IPS-18c (cell line): ENCODE results near the gene CDK11A.
"Not testable (repeated sequence)": the region's sequence is repeated elsewhere in the genome, so short reads cannot be mapped to it uniquely, and the experiment has no call there.

ENCODE experiments used
- H3K4me3 ChIP-seq: 2 replicates; pipeline ENCODE4 v1.7.0; 2013; ENCODE audit warnings: low read depth, mild to moderate bottlenecking, low read length, moderate library complexity; ENCODE audit not compliant: insufficient read depth
- H3K9me3 ChIP-seq: one replicate; pipeline ENCODE4 v1.6.1; 2013; ENCODE audit warnings: mild to moderate bottlenecking, low read length, moderate library complexity; ENCODE audit not compliant: control insufficient read depth, insufficient read depth

CDK11A gene

GRCh38 chr1:1732381-1732780 lies 8.2 kb upstream of the CDK11A start:
- H3K9me3 ChIP-seq, result no peaks in the 10 kb centered on the region
- no peak overlapping the region for H3K4me3 ChIP-seq

- H3K4me3 ChIP-seq, result no peak overlapping the region
- no peaks in the 10 kb centered on the region for H3K9me3 ChIP-seq
Measured at GRCh38 chr1:1730870-1731269, 6.7 kb upstream of the CDK11A start.

GRCh38 chr1:1730230-1730629 lies 6.1 kb upstream of the CDK11A start:
- H3K9me3 ChIP-seq, H3K4me3 ChIP-seq: not testable (repeated sequence)

- H3K9me3 ChIP-seq, H3K4me3 ChIP-seq: not testable (repeated sequence)
Measured at GRCh38 chr1:1729116-1729816, 5.1 kb upstream of the CDK11A start.

GRCh38 chr1:1728308-1729005 lies 4.3 kb upstream of the CDK11A start:
- H3K4me3 ChIP-seq, H3K9me3 ChIP-seq: not testable (repeated sequence)

- H3K9me3 ChIP-seq, H3K4me3 ChIP-seq: not testable (repeated sequence)
Measured at GRCh38 chr1:1727131-1727651, 3.0 kb upstream of the CDK11A start.

GRCh38 chr1:1726088-1726487 lies 1.9 kb upstream of the CDK11A start:
- H3K4me3 ChIP-seq, H3K9me3 ChIP-seq: not testable (repeated sequence)

GRCh38 chr1:1721201-1721600 lies 3.0 kb downstream of the CDK11A start:
- no peaks in the 10 kb centered on the region for H3K9me3 ChIP-seq
- no peak overlapping the region for H3K4me3 ChIP-seq

GRCh38 chr1:1715109-1715883 lies 8.9 kb downstream of the CDK11A start:
- not testable (repeated sequence) for H3K9me3 ChIP-seq, H3K4me3 ChIP-seq

- not testable (repeated sequence) for H3K4me3 ChIP-seq, H3K9me3 ChIP-seq
Measured at GRCh38 chr1:1707897-1708296, 16.3 kb downstream of the CDK11A start.

- not testable (repeated sequence) for H3K4me3 ChIP-seq, H3K9me3 ChIP-seq
Measured at GRCh38 chr1:1707241-1707640, 16.9 kb downstream of the CDK11A start.

- not testable (repeated sequence) for H3K4me3 ChIP-seq, H3K9me3 ChIP-seq
Measured at GRCh38 chr1:1705623-1706022, 18.5 kb downstream of the CDK11A start.

GRCh38 chr1:1704284-1704957 lies 19.7 kb downstream of the CDK11A start:
- not testable (repeated sequence) for H3K4me3 ChIP-seq

GRCh38 chr1:1703796-1704195 lies 20.4 kb downstream of the CDK11A start:
- Histone ChIP-seq H3K9me3 (no peaks in the 10 kb centered on the region), H3K4me3 (no peak overlapping the region)

More at GRCh38 chr1:1704284-1704957, 19.7 kb downstream of the CDK11A start:
- H3K9me3 ChIP-seq, result not testable (repeated sequence)

- H3K4me3 ChIP-seq, H3K9me3 ChIP-seq: not testable (repeated sequence)
Measured at GRCh38 chr1:1702506-1702905, 21.7 kb downstream of the CDK11A start.

- not testable (repeated sequence) for H3K4me3 ChIP-seq, H3K9me3 ChIP-seq
Measured at GRCh38 chr1:1700557-1700956, 23.6 kb downstream of the CDK11A start.

GRCh38 chr1:1700067-1700466 lies 24.1 kb downstream of the CDK11A start:
- H3K9me3 ChIP-seq, H3K4me3 ChIP-seq: not testable (repeated sequence)
